HG03135 (cell line): ENCODE data around the gene QPCTL.
A peak's percentile ranks its signal among the peaks of the same experiment; 100 is the strongest.
"Not testable (repeated sequence)": the region's sequence is repeated elsewhere in the genome, so short reads cannot be mapped to it uniquely, and the experiment has no call there.

Experiments used
- ATAC-seq: cut with Tn5 transposase; IDR thresholded peaks from one replicate; pipeline ENCODE4 v1.9.1; 2021; ENCODE audit warnings: mild to moderate bottlenecking, moderate library complexity; ENCODE audit not compliant: unreplicated experiment

The QPCTL gene

DNA sequence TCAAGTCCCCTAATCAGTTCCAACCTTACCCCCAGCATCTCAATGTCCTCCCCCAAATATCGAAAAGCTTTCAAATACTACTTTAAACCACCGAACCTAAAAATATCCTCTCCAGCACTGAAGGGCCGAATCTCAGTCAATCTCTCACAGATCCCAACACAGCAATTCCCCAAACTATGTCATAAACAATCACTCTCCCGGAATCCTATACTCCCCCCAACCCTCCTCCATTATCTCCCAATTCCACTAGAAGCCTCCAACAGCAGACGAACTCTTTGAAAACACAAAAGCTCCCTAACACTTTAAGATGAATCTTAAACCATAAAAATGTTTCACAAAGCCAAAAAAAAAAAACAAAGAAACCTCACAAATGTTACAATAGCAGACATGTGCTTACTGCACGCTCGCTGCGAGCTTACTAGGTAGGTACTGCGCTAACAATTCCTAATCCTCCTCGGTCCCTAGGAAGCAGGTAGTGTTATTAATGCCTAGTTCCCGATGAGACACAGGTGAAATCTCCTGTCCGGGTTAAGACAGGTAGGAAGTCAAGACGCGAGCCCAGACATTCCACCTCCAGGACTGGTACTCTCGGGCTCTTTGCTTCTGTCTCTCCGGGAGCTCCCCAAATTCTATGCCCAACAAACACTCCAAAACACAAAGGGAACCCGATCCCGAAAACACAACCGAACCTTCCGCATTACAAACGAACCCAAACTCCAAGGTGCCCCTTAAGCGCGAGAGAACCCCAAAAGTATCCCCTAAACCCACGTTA lies 24.1 kb downstream of the QPCTL start:
- ATAC-seq: no peak

DNA sequence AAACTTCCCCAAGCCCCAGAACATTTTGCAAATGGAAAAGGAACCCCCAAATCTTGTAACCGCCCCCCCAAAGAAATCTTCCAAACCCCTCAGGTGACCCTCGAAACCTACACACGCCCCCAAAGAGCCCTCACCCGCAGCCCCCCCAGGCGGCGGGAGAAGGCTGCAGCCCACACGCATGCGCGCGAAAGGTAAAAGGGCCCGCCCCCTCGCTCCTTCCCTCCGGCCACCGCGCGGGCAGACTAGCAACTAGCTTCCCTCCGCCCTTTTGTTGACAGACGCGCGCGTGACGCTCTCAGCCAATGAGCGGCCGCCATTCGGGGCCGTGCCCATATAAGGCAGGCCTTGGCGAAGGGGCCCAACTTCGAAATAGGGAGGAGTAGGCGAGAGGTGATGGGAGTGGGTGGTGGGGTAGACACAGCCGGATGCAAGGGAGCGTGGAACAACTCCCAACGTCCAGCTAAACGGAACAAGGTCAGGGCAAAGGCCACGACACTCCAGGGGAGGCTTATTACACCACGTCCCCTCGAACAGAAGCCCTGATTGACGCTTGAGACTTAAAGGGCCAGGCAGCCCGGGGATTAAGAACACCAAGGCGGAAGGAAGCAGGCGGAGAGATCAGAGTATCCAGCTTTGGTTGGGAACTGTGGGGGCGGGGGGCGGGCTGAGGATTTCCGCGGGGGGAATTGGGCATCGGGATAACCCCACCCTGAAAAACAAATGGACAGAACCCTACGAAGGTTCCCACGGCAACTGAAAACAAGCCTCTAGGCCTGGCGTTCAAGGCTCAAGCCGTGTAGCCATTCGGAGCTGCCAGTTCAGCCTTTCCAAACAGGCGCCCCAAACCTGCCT lies 24.9 kb downstream of the QPCTL start:
- ATAC-seq: peak; percentile 92

DNA sequence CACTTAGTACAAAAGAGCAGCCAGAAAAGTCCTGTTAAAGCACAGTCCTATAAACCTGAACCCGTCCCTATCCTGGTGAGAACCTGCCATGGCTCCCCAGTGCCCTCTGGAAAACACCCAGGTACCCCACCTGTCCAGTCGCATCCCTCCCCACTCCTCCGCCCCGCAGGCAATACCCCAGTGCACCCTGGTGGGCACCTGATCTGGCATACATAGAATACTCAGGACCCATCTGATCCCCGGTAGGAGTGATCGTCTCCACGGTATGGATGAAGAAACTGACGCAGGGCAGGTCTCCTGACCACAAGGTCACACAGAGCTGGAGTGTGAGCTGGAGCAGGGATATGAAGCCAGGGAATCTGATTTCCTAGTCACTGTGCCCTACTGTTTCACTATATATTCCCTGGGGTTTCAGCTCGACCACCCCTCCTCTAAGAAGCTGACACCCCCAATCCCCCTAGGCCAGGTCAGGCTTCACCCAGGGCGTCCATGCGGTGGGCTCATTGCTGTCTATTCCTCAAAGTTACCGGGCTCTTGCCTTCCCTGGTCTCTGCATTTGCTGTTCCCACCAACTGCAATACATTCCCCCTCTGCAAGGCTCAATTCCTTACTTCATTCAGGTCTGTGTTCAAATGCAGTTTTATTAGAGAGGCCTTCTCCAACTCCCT lies 25.7 kb downstream of the QPCTL start:
- no peak for ATAC-seq

DNA sequence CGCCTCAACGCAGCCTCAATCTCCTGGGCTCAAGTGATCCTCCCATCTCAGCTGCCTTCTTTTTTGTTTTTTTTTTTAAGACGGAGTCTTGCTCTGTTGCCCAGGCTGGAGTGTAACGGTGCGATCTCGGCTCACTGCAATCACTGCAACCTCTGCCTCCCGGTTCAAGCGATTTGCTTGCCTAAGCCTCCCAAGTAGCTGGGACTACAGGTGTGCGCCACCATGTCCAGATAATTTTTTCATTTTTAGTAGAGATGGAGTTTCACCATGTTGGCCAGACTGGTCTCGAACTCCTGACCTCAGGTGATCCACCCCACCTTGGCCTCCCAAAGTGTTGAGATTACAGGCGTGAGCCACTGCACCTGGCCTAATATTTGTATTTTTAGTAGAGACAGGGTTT lies 27.6 kb downstream of the QPCTL start:
- not testable (repeated sequence) for ATAC-seq

DNA sequence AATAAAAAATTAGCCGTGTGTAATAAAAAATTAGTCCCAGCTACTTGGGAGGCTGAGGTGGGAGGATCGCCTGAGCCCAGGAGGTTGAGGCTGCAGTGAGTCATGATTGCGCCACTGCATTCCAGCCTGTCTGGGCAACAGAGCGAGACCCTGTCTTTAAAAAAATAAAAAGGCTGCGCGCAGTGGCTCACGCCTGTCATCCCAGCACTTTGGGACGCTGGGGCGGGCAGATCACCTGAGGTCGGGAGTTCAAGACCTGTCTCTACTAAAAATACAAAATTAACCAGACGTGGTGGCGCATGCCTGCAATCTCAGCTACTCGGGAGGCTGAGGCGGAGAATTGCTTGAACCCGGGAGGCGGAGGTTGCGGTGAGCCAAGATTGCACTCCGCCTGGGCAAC lies 36.2 kb downstream of the QPCTL start:
- not testable (repeated sequence) for ATAC-seq

DNA sequence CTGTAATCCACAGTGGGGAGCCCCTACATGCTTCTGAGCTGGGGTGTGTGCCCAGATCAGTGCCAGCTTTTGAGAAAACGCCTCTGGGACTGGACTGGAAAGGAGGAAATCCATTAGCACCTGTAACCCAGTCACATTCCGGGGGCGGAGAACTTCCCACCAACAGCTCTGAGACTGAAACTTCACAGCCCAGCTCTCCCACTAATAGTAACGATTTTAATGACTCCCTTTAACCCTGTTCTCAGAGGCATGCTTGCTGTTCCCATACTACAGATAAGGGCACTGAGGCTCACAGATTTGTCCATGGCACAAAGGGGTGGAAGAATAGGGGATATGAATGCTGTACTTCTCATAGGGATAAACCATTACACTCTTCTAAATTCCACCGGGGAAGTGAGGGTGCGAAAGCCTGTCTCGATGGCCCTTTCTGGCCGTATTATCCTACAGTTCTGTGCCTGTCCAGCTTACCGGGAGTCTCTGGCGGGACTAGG lies 37.4 kb downstream of the QPCTL start:
- ATAC-seq: no peak

DNA sequence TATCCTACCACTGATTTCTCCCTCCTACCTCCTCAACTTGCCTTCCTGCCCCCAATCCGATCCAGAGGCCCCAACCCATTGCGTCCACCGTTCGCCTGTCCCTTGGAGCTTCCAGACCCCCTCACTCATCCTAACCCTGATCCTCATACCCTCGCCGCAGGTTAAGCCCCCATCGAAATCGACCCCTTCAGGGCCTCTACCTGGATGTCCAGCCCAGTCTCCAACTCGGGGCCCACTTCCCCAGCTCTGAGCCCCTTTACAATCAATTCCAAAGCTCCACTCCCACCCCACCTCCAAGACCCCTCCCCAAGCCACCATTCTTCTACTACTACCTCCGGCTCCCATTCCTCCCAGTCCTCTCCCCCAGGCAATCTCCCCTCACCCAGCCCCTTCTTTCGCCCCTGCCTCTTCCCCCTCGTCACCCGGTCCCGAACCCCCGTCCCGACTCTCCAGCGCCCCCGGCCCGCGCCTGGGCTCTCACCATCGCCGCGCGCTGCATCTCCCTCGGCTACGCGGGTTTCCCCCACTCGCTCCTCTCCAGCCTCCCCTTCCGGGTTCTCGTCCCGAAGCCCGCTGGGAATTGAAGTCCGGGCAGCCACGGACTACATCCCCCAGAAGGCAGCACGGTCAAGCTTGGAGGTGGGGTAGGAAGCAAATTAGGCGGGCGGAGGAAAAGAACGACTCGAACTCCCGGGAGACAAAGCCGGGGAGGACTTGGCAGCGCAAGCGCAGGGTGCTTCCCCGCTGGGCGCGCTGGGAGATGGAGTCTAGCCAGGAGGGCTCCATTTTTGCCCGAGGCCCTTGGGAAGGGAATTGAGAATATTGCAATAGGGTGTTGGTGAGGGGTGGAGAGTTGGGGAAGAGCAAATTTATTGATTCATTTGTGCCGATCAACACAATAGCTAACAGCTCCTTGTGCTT lies 38.2 kb downstream of the QPCTL start, which contains the start of gene FBXO46:
TSS of gene FBXO46 (minus strand) at position 529 of the 921 bp plus-strand sequence. CDS start 17,401 bp downstream, outside the sequence.
- ATAC-seq: peak; percentile 93

DNA sequence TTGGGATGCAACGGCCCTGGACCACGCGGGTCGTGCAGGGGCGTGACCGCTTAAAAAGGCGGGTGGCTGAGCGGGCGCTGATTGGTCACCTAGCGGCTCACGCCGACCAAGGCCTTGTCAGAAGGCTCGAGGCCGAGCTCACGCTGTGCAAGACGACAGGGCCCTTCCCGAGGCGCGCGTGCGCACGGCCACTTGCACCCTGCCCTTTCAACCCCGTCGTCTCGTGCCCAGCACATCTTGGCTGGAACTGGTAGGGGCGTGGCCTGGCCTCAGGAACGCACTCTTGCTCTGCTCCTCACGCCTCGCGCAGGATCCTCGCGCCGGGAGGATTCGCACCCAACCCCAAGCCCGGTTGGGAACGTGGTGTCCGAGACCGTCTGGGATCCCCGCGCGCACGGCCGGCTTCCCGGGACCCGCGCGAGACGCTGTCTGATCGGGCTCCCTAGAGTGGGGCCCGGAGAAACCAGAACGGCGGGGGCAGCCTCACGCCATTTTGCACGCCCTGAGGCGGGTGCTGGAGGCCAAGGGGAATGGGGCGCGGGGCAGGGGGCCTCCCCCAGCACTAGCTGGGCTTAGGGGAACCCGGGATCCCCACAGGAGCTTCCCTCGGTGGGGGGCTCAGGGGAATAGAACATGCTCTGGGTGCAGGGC lies 40.8 kb downstream of the QPCTL start, which contains the start of gene MEIOSIN:
TSS of gene MEIOSIN (plus strand) at position 280 of the 651 bp plus-strand sequence. CDS start 1,938 bp downstream, outside the sequence.
- ATAC-seq: no peak

DNA sequence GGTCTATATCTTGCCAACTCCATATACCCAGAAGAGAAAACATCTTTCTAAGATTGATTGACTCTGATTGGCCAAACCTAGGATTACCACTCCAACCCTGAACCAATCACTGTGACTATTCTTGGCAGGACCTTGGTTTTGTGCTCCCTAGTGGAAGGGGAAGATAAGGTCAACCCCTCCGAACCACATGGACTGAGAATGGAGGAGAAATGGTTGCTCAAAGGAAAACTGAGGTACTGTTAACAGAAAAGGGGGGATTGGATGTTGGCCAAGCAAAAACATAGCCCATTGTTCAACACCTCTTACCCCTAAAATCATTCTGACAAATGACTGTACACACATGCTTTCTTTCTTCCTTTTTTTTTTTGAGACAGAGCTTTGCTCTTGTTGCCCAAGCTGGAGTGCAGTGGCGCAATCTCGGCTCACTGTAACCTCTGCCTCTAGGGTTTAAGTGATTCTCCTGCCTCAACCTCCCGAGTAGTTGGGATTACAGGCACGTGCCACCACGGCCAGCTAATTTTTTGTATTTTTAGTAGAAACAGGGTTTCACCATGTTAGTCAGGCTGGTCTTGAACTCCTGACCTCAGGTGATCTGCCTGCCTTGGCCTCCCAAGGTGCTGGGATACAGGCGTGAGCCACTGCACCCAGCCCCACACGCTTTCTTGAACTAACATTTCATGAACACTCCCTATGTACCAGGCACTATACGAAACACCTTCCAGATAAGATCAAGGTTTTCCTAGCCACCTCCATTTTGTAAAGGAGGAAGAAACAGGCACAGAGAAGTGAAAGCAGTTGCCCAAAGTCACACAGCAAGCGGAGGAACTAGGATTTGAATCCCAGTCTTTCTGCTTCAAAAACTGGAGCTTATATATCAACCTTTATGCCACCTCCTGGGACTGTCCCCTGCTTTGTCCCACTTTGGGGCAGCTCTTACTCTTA lies 47.3 kb downstream of the QPCTL start:
- no peak for ATAC-seq

DNA sequence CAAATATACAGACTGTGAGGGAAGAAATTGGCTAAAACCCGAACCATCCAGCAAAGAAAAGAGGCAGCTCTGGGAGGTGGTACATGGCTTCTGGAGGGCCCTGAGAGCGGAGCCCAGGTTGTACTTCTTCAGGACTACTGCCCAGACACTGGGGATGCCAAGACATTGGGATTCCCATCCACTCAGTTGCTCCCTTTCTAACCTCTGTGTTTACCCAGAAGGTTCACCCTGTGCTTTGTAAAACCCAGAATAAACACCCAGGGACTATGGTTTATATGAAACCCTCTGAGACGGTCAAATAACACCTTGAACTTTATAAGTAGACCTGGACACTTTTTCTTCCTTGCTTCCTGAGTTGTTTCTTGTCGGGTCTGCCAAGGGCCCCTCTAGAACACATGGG lies 50.5 kb downstream of the QPCTL start:
- ATAC-seq: no peak

DNA sequence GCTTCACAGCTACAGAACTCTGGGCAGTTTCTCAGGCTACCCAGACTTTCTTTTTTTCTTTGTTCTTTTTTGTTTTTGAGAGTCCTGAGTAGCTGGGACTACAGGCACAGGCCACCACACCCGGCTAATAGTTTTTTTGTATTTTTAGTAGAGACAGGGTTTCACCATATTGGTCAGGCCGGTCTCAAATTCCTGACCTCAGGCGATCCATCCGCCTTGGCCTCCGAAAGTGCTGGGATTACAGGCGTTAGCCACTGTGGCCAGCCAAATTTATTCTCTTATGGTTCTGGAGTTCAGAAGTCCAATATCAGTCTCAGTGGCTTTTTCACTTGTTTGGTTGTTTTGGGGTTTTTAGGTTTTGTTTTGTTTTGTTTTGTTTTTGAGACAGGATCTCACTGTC lies 53.1 kb downstream of the QPCTL start:
- ATAC-seq: no peak

DNA sequence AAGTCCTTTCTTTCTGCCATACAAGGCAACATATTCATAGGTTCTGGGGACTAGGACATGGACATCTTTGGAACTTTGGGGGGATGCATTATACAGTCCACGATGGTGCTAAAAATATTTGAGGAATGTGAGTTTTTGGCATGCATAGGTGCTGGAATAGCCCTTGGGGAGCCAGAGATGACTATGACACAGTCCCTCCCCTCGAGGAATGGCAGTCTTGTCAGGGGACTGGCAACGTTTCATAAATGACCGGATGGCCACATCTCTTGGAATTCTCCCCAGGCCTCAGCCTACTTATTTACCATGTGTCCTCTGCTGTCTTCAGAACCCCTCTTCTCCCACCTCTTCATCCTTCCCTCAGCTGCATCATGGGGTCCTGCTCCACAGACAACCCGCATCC lies 54.4 kb downstream of the QPCTL start:
- no peak for ATAC-seq

DNA sequence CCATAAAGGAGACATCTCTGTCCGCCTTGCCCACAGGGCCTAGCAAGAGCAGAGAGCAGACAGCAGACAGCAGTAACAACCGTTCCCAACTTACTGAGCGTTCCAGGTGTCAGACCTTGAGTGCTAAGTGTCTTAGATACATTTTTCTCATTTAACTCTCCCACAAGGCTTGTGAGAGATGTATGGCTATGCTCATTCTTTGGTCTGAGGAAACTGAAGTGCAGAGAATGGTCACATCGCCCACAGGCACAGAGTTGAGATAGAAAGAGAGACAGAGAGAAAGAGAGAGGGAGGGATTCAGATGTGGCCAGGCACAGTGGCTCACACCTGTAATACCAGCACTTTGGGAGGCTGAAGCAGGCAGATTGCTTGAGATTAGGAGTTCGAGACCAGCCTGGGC lies 55.0 kb downstream of the QPCTL start:
- ATAC-seq: no peak

DNA sequence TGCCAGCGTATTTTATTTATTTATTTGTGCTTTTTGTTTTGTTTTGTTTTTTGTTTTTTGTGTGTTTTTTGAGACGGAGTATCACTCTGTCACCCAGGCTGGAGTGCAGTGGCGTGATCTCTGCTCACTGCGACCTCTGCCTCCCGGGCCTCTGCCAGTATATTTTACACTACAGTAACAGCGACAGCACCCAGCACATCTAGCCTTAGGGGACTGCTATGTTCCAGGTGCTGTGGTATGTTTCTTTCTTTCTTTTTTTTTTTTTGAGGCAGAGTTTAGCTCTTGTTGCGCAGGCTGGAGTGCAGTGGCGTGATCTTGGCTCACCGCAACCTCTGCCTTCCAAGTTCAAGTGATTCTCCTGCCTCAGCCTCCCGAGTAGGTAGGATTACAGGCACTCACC lies 59.0 kb downstream of the QPCTL start:
- ATAC-seq: not testable (repeated sequence)

DNA sequence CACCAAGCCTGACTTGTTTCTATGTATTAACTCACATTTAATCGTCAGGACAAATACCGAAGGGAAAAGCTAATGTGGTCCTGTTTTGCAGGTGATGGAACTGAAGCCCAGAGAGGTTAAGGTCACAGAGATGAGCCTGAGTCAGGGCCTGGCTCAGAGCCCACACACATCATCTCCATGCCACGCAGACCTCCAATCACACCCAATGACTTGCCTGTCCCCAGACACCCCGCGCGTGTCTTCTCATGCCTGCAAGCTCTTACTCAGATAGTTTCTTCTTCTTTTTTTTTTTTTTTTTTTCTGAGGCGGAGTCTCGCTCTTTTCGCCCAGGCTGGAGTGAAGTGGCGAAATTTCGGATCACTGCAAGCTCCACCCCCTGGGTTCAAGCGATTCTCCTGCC lies 60.2 kb downstream of the QPCTL start:
- ATAC-seq: no peak

DNA sequence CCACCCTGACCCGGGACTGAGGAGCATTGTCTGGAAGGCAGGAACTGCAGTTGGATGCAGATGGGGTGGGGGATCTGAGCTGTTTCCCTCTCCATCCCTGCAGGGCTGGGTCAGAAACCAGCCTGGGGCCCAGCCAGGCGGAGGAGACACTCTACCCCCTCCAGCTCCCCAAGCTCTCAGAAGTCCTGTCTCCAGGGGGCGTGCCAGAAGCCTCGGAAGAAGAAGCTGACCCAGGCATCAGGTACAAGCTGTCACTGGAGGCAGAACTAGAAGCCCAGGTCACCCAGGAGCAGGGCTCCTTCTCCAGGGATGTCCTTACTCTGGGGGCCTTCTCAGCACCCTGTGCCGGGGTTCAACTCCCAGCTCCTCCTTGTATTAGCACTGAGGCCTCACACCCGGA lies 61.1 kb downstream of the QPCTL start:
- ATAC-seq: no peak
